Cardiac muscle cell (in vitro differentiated cells and primary cell): Measurements from ENCODE around the gene PTPN9. TPM values are rescaled to one million over a fixed set of nuclear protein-coding genes. Genes with fewer than 3 reads are reported as not detected.

Source experiments
- DNase-seq, 2 donors: peaks; one replicate each; pipeline versions ENCODE4 v3.0.0 to v3.0.0-alpha.2; 2010 to 2017; ENCODE audit warnings: low read depth in 1 of 2, low spot score in 1 of 2
- H3K27ac ChIP-seq: fragments of 200-600 bp; sonication (generic); 2 replicates; pipeline ENCODE4 v1.5.1; 2016
- H3K27me3 ChIP-seq: fragments of 200-600 bp; sonication (generic); 2 replicates; pipeline ENCODE4 v1.6.0; 2016; ENCODE audit warnings: control low read depth
- H3K36me3 ChIP-seq: fragments of 200-600 bp; sonication (generic); 2 replicates; pipeline ENCODE4 v1.5.1; 2016; ENCODE audit warnings: control low read depth
- H3K4me1 ChIP-seq: fragments of 200-600 bp; sonication (generic); 2 replicates; pipeline ENCODE4 v1.8.1; 2017; ENCODE audit warnings: low read depth, mild to moderate bottlenecking, mixed run types
- H3K4me3 ChIP-seq: fragments of 200-600 bp; sonication (generic); 2 replicates; pipeline ENCODE4 v1.5.1; 2016; ENCODE audit warnings: mild to moderate bottlenecking
- H3K9me3 ChIP-seq: fragments of 200-600 bp; sonication (generic); 2 replicates; pipeline ENCODE4 v1.5.1; 2017; ENCODE audit warnings: low read depth, mild to moderate bottlenecking, control low read depth
- CTCF ChIP-seq: IDR thresholded peaks from 2 replicates; pipeline ENCODE4 v1.5.1; 2012; ENCODE audit warnings: low read depth, mild to moderate bottlenecking, low read length
- polyA plus RNA-seq: library from polyadenylated mRNA; unstranded; fragments of >200 nt; fragmentation: Nextera tagmentation; extraction: Ambion mirVana; gene quantifications from 2 replicates; pipeline ENCODE4 v1.2.1, GENCODE V29; 2016
- total RNA-seq: library from RNA; depleted of rRNA; stranded (reverse); fragments of >200 nt; gene quantifications from 2 replicates; pipeline ENCODE4 v1.2.3, GENCODE V29; 2016

The PTPN9 gene
- total and polyA plus RNA-seq, 2 experiments from 2014 or later = 24.3 to 29.2 TPM

GRCh38 chr15:75422554-75422953, 156.6 kb downstream of the PTPN9 start:
- Histone ChIP-seq H3K4me3 (no peak overlapping the region), H3K27ac (no peak overlapping the region), H3K36me3 (peaks cover 20% of the 10 kb centered on the region), H3K9me3 (no peaks in the 10 kb centered on the region), H3K4me1 (no peaks in the 10 kb centered on the region), H3K27me3 (no peaks in the 10 kb centered on the region)
- TF ChIP-seq CTCF = no peak
- no peak for DNase-seq

DNA sequence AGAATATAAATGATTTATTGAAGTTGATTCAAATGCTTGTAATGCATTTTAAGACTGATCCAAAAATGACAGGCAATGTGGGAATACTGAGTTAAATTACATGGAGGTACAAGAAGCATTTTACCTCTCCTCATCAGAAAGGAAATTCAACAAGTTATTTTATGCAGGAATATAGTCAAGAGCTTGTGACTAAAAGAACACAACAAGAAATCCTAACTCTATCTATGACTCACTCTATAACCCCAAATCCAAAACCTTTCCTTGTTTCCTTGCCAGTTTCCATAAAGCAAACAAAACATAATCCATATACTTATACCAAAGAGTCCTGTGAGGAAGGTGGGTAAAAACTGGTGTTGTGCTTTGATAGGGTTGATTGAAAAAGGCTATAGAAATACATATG, 158.4 kb downstream of the PTPN9 start:
- no peak for TF ChIP-seq CTCF
- DNase-seq = peak in 1 of 2 donors; percentile 13
- Histone ChIP-seq H3K9me3 (no peaks in the 10 kb centered on the region), H3K36me3 (peaks cover 20% of the 10 kb centered on the region), H3K4me3 (no peak overlapping the region), H3K27ac (no peak overlapping the region), H3K4me1 (no peaks in the 10 kb centered on the region), H3K27me3 (no peaks in the 10 kb centered on the region)

DNA sequence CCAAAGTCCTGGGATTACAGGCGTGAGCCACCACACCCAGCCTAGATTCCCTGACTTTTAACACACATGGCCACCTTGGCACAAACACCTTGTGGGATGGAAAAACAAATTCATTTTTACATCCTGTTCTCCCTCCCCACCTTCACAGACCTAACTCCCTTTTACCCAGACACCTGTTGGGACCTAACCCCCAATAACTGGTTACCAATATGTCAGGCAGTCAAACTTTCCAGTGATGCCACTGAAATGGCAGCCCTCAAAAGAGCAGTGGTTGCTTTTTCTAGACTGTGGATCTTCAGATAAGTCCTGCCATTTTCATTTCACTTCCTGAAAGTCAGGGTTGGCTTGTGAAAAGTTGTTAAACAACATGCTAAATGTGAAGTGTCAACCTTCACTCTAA, 162.5 kb downstream of the PTPN9 start:
- Histone ChIP-seq H3K4me1 (no peaks in the 10 kb centered on the region), H3K27me3 (no peaks in the 10 kb centered on the region), H3K9me3 (no peaks in the 10 kb centered on the region), H3K27ac (no peak overlapping the region), H3K4me3 (no peak overlapping the region), H3K36me3 (peaks cover 34% of the 10 kb centered on the region)
- DNase-seq = no peak
- TF ChIP-seq CTCF = no peak

Other genes starting within 250 kb of the PTPN9 start
- gene COMMD4, start 243.3 kb downstream of the PTPN9 start, total RNA-seq = 66.3 and 94.3 TPM in 2 replicates
- gene COMMD4, start 243.3 kb downstream of the PTPN9 start, polyA plus RNA-seq = 62.2 and 98.8 TPM in 2 replicates
- 35.7 and 71.2 TPM in 2 replicates for gene NEIL1, start 232.3 kb downstream of the PTPN9 start, total RNA-seq
- 42.2 and 70.6 TPM in 2 replicates for gene NEIL1, start 232.3 kb downstream of the PTPN9 start, polyA plus RNA-seq
- gene MAN2C1, start 210.7 kb downstream of the PTPN9 start, total RNA-seq = 114 and 244 TPM in 2 replicates
- gene MAN2C1, start 210.7 kb downstream of the PTPN9 start, polyA plus RNA-seq = 157 and 169 TPM in 2 replicates
- 32.8 and 41.1 TPM in 2 replicates for gene SIN3A, start 127.6 kb downstream of the PTPN9 start, total RNA-seq
- 19.2 and 28.4 TPM in 2 replicates for gene SIN3A, start 127.6 kb downstream of the PTPN9 start, polyA plus RNA-seq
- gene SNUPN, start 46.4 kb upstream of the PTPN9 start, total RNA-seq = 16.8 and 20.2 TPM in 2 replicates
- 28.0 and 29.4 TPM in 2 replicates for gene SNUPN, start 46.4 kb upstream of the PTPN9 start, polyA plus RNA-seq
- 116 and 130 TPM in 2 replicates for gene IMP3, start 60.9 kb upstream of the PTPN9 start, total RNA-seq
- 83.9 and 105 TPM in 2 replicates for gene IMP3, start 60.9 kb upstream of the PTPN9 start, polyA plus RNA-seq
- gene SNX33, start 68.6 kb upstream of the PTPN9 start, total RNA-seq = 14.0 and 17.1 TPM in 2 replicates
- gene SNX33, start 68.6 kb upstream of the PTPN9 start, polyA plus RNA-seq = 9.5 and 12.5 TPM in 2 replicates
- 17.2 and 30.6 TPM in 2 replicates for gene CSPG4, start 133.5 kb upstream of the PTPN9 start, total RNA-seq
- 7.1 and 12.1 TPM in 2 replicates for gene CSPG4, start 133.5 kb upstream of the PTPN9 start, polyA plus RNA-seq